ENCODE measurements around the gene HNRNPA3.
"Not testable (repeated sequence)": the region's sequence is repeated elsewhere in the genome, so short reads cannot be mapped to it uniquely, and the experiment has no call there.

Gene HNRNPA3

DNA sequence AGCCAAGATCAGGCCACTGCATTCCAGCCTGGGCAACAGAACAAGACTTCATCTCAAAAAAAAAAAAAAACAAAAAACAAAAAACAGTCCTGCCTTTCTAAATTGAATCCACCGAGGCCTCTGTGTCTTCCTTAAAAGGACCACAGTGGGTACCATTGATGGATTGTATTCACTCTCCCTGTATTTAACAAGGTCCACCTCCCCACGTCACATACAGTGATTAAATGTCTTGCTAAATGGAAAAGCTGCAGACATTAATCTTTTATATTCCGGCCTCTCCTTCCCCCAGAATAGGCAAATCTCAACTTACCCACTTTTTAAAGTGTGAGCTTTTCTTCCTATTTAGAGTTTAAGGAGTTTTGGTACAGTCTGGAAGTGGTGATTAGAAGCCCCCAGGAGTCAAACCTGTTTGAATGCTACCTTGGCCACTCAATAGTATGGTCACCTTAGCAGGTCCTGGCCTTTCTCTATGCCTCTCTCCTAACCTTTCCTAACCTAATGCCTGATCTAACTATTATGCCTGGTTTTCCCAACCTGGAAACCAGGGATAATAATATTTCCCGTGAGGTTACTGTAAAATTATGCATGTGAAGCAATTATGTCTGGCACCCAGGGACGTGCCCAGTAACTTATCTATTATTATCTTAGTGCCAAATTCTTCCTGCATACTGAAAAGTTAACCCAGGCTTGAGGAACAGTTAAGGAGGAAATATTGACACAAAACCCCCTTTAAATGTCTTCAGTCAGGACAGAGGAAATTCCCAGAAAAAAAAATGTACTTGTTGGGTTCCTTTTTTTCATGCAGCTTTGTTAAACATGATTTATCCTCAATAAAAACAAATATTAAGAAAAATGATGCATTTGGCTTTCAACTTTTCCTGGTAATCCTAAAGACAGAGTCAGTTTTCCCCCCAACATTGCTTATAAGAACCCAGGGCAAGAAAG, 48.8 kb downstream of the HNRNPA3 start:
- Mint-ChIP-seq H3K36me3 (peaks cover 26 to 40% of the 10 kb centered on the region in 2 donors), H3K27me3 (no peaks in the 10 kb centered on the region), H3K4me1 (peaks cover 23 to 66% of the 10 kb centered on the region in 2 donors), H3K9me3 (peaks cover 0 to 4% of the 10 kb centered on the region in 2 donors), H3K4me3 (peak overlapping the region; percentile 84 to 91), H3K27ac (peak overlapping the region; percentile 95)
- ATAC-seq (replicated peaks): no peak
- no peak for DNase-seq

GRCh38 chr2:177262092-177262491, 49.5 kb downstream of the HNRNPA3 start:
- ATAC-seq (replicated peaks) (no peak), DNase-seq (no peak)
- Mint-ChIP-seq H3K9me3 (peaks cover 0 to 4% of the 10 kb centered on the region in 2 donors), H3K36me3 (peaks cover 26 to 36% of the 10 kb centered on the region in 2 donors), H3K4me1 (peaks cover 30 to 66% of the 10 kb centered on the region in 2 donors), H3K27me3 (no peaks in the 10 kb centered on the region), H3K4me3 (peak overlapping the region; percentile 84 to 91), H3K27ac (peak overlapping the region; percentile 95)

DNA sequence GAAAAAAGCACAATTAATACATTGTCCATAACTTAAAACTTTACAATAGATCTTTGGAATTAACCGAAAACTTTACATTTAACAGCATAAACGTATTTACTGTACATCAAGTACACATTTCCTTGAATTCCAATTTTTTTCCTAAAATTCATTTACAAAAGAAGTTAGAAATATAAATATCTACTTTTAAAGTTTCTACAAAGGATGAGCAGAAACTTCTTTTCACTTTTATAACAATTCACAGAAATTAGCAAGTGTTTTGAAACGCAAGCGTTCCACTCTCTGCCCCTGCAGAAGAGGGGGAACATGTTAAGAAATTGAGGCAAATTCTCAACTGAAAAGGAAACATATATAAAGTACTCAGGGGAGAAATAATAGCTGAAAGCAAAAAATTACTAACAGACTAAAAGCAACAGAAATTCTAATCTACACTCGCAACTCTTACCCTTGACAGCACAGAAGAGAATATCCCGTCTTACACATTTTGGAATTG, 50.4 kb downstream of the HNRNPA3 start:
- H3K27ac Mint-ChIP-seq: peak overlapping the region; percentile 99
- H3K4me1 Mint-ChIP-seq: peaks cover 27 to 63% of the 10 kb centered on the region in 2 donors
- H3K9me3 Mint-ChIP-seq: peaks cover 0 to 4% of the 10 kb centered on the region in 2 donors
- no peaks in the 10 kb centered on the region for H3K27me3 Mint-ChIP-seq
- H3K36me3 Mint-ChIP-seq: peaks cover 23 to 28% of the 10 kb centered on the region in 2 donors
- ATAC-seq (replicated peaks) (no peak), DNase-seq (no peak)
- peak overlapping the region; percentile 91 to 93 for H3K4me3 Mint-ChIP-seq

GRCh38 chr2:177263451-177264208, 51.0 kb downstream of the HNRNPA3 start:
- Mint-ChIP-seq H3K4me1 (peaks cover 25 to 57% of the 10 kb centered on the region in 2 donors), H3K27me3 (no peaks in the 10 kb centered on the region), H3K27ac (peak overlapping the region; percentile 99), H3K4me3 (peak overlapping the region; percentile 91 to 93), H3K36me3 (peaks cover 20 to 21% of the 10 kb centered on the region in 2 donors), H3K9me3 (no peaks in the 10 kb centered on the region)
- DNase-seq (peak; percentile 92), ATAC-seq (replicated peaks) (peak; percentile 62 to 65)

- Mint-ChIP-seq H3K4me3 (peak overlapping the region; percentile 91 to 93), H3K36me3 (peaks cover 18 to 20% of the 10 kb centered on the region in 2 donors), H3K27me3 (no peaks in the 10 kb centered on the region), H3K9me3 (no peaks in the 10 kb centered on the region), H3K4me1 (peaks cover 25 to 51% of the 10 kb centered on the region in 2 donors), H3K27ac (peak overlapping the region; percentile 99)
- ATAC-seq (replicated peaks): peak in 1 of 2 donors; percentile 28
- DNase-seq: no peak
Observed at GRCh38 chr2:177264209-177264692, 51.7 kb downstream of the HNRNPA3 start.

DNA sequence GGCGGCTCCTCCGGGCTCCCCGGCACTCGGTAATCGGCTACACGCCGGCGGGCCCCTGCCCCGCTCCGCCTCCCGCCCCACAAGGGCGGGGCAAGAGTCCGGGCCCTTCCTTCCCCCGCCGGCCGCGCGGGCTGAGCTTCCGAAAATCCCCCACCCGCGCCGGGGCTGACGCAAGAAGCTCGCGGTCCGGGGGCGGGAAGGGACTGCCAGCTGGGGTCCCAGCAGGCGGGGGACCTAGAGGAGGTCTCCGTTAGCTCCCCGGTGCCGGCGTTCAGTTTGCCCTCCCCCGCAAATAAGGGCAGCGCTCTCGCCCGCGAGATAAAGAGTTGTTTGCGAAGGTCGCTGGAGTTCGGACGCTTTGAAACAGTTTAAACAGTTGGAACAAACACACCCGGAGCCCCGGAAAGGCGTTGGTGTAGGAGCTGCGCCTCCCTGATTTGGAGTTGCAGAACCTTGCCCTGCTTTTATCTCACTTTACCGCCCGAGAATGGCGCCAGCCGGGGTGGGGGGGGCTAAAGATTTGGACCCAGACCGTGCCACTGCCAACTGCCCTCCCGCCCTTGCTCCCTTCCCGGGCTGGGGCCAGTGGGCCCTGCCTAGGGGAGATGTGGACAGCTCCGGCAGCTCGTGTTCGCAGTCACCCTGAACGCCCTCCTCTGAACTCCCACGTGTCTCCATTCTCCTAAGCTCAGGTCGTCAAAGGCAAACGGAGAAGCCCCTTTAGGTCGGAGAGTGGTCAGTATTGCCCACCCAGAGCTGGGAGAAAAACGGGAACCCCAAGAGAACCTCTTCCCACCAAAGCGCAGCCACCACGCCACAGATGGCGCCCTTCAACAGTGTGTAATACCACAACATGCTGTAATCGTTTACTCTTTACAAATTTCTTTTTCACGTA, 52.3 kb downstream of the HNRNPA3 start, which contains the start of gene NFE2L2:
Gene NFE2L2, minus strand, starts transcription at position 35 of the 895 bp plus-strand sequence. CDS start 151 bp downstream, outside the sequence.
- Mint-ChIP-seq H3K9me3 (no peaks in the 10 kb centered on the region), H3K27ac (peak within 1 kb of the TSS; percentile 99), H3K4me3 (peak within 1 kb of the TSS; percentile 91 to 93), H3K27me3 (no peaks in the 10 kb centered on the region), H3K36me3 (peaks cover 17 to 18% of the 10 kb centered on the region in 2 donors), H3K4me1 (peaks cover 25 to 46% of the 10 kb centered on the region in 2 donors)
- DNase-seq: peak; percentile 96
- ATAC-seq (replicated peaks): peak; percentile 70 to 75

DNA sequence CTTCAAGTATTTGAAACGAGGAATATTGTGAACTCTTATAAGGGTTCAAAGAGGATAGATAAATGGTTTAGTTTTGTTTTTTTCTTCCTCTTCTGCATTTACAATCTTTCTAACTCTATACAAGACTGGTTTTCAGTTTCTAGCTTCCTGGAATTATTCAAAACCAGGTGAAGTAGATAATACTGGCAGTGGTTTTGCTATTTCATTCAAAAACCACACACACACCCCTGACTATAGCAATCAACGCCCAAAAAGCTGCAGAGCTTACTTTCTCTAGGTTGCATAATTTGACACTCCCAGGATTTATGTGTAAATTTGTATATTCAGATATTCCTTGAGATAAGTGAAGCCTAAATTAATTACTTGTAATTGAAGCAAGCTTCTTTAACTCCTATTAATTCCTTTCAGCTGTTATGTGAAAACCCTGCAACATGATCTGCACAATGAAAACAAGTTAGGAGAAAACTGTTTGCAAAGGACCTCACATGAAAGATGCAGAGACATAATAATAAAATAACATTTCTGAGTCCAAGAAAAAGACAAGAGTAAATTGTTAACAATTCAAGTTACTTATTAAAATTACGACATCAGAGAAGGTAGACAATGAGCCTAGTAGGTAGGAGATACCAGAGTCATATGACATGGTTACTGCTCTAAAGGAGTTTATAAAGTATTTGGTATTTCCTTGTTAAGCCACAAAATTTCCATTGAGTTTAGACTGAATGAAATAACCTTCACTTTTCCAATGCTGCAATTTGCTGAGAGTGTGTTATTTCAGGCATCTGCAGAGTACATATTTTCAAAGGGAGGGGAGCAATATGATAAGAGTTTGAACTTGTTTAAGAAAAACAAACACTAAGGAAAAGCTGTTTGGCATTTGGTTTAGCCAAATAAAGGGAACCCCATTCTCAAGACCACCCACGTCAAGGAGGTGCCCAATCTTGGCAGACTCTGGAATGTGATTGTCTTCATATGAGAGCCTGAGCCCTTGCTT, 53.5 kb downstream of the HNRNPA3 start:
- no peak for DNase-seq

GRCh38 chr2:177266955-177267354, 54.4 kb downstream of the HNRNPA3 start:
- not testable (repeated sequence) for H3K27me3 Mint-ChIP-seq; H3K4me3 Mint-ChIP-seq; H3K9me3 Mint-ChIP-seq; DNase-seq; ATAC-seq (replicated peaks)
- Mint-ChIP-seq H3K27ac (peak overlapping the region; percentile 16), H3K36me3 (peaks cover 10 to 12% of the 10 kb centered on the region in 2 donors), H3K4me1 (peaks cover 17 to 26% of the 10 kb centered on the region in 2 donors)

More for the DNA sequence above, 53.5 kb downstream of the HNRNPA3 start:
- H3K4me1 Mint-ChIP-seq: peaks cover 19 to 34% of the 10 kb centered on the region in 2 donors
- no peaks in the 10 kb centered on the region for H3K27me3 Mint-ChIP-seq
- H3K4me3 Mint-ChIP-seq: peak overlapping the region; percentile 91 to 93
- peaks cover 11 to 12% of the 10 kb centered on the region in 2 donors for H3K36me3 Mint-ChIP-seq
- peak overlapping the region; percentile 99 for H3K27ac Mint-ChIP-seq
- H3K9me3 Mint-ChIP-seq: no peaks in the 10 kb centered on the region
- no peak for ATAC-seq (replicated peaks)

DNA sequence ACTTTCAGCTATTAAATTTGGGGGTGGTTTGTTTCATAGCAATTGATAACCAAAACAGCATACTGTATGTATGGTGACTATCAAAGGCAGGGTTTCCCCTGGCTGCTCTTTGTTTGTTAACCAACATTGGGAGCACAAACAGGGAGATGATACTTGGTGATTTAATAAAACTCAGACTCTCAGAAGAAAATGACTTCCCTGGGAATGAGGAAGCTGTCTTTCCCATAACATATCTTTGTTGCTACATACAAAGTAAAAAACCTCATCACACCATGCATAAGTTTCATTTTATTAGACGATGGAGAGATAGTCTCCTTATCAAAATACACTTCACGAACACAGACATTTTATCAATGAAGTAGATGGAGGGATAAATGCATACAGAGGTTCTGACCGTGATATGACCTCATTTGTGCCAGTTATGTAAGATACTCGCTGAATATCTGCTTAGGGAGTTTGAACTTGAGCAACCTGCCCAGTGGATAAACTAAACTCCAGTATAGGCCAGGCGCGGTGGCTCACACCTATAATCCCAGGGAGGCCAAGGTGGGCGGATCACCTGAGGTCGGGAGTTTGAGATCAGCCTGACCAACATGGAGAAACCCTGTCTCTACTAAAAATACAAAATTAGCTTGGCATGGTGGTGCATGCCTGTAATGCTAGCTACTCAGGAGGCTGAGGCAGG, 55.7 kb downstream of the HNRNPA3 start:
- Mint-ChIP-seq H3K27ac (no peak overlapping the region), H3K36me3 (peaks cover 1% of the 10 kb centered on the region in 2 donors), H3K27me3 (no peaks in the 10 kb centered on the region), H3K4me1 (peaks cover 13 to 20% of the 10 kb centered on the region in 2 donors), H3K9me3 (no peaks in the 10 kb centered on the region), H3K4me3 (no peak overlapping the region)
- ATAC-seq (replicated peaks) (no peak), DNase-seq (no peak)

DNA sequence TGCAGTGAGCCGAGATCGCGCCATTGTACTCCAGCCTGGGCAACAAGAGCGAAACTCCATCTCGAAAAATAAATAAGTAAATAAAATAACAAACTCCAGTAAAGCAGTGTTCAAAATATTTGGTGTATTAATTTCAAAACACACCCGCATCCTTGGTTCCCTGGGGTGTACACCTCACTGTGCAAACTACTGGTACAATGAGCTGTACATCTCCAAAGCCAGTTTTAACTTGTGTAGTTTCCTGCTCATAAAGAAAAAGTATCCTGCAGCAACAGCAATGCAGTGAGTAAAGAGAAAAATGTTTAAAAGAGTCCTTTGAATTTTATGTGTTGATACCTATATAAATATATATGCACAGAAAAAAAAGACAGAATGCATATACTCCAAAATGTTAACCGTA, 56.3 kb downstream of the HNRNPA3 start:
- H3K9me3 Mint-ChIP-seq: no peaks in the 10 kb centered on the region
- no peak overlapping the region for H3K27ac Mint-ChIP-seq
- no peak overlapping the region for H3K4me3 Mint-ChIP-seq
- peaks cover 13 to 20% of the 10 kb centered on the region in 2 donors for H3K4me1 Mint-ChIP-seq
- no peaks in the 10 kb centered on the region for H3K36me3 Mint-ChIP-seq
- no peak for DNase-seq
- no peaks in the 10 kb centered on the region for H3K27me3 Mint-ChIP-seq
- no peak for ATAC-seq (replicated peaks)

DNA sequence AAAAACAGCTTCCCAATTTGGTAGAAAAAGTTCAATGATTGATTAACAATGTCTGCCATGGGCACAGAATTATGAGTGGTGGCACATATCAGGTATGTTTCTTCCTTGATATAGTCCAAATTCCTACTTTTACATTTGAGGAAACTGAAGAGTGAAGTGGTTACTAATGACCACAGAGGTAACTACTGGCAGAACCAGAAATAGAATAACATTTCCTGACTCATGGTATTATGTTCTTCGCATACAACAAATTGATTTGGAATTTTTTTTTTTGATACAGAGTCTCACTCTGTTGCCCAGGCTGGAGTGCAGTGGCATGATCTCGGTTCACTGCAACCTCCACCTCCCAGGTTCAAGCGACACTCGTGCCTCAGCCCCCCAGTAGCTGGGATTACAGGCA, 57.9 kb downstream of the HNRNPA3 start:
- Mint-ChIP-seq H3K27me3 (no peaks in the 10 kb centered on the region), H3K9me3 (no peaks in the 10 kb centered on the region), H3K4me3 (no peak overlapping the region), H3K4me1 (peaks cover 13 to 20% of the 10 kb centered on the region in 2 donors), H3K27ac (no peak overlapping the region), H3K36me3 (no peaks in the 10 kb centered on the region)
- DNase-seq (no peak), ATAC-seq (replicated peaks) (no peak)
